Uterus (tissue), 4 donors: ENCODE data around the gene AMER3. TPM values are rescaled to one million over a fixed set of nuclear protein-coding genes. Genes with fewer than 3 reads are reported as not detected.

Experiments
- DNase-seq, 2 donors: peaks; one replicate each; pipeline ENCODE4 v3.0.0-alpha.2; 2019 to 2020
- H3K27ac ChIP-seq, 2 donors: fragments of 200-600 bp; sonication (generic); 1 replicate in 1 of 2; 2 replicates in 1 of 2; pipeline ENCODE4 v1.5.1; 2016 to 2018
- H3K27me3 ChIP-seq, 2 donors: fragments of 200-600 bp; sonication (generic); one replicate each; pipeline ENCODE4 v1.5.1; 2018 to 2019; ENCODE audit warnings: control low read depth in 1 of 2
- H3K36me3 ChIP-seq, 2 donors: fragments of 200-600 bp; sonication (generic); one replicate each; pipeline ENCODE4 v1.5.1; 2019; ENCODE audit warnings: control low read depth in 1 of 2
- H3K4me1 ChIP-seq, 2 donors: fragments of 200-600 bp; sonication (generic); one replicate each; pipeline ENCODE4 v1.5.1; 2018 to 2019; ENCODE audit warnings: control low read depth in 1 of 2
- H3K4me3 ChIP-seq, 2 donors: fragments of 200-600 bp; sonication (generic); 1 replicate in 1 of 2; 2 replicates in 1 of 2; pipeline ENCODE4 v1.5.1; 2018 to 2019; ENCODE audit warnings: mild to moderate bottlenecking in 1 of 2
- H3K9me3 ChIP-seq, 2 donors: fragments of 200-600 bp; sonication (generic); one replicate each; pipeline ENCODE4 v1.5.1; 2019; ENCODE audit warnings: control low read depth in 1 of 2
- CTCF ChIP-seq, 4 experiments: fragments of 200-600 bp in 2 of 4; fragments of 450-650 bp in 2 of 4; sonication (generic) in 2 of 4; IDR thresholded peaks; one replicate each; pipeline ENCODE4 v1.5.1; 2016 to 2019; ENCODE audit warnings: antibody characterized with exemption in 4 of 4, mild to moderate bottlenecking in 2 of 4, moderate library complexity in 1 of 4
- POLR2A ChIP-seq, 2 donors: fragments of 450-650 bp; IDR thresholded peaks; one replicate each; pipeline ENCODE4 v1.6.1; 2016; ENCODE audit warnings: antibody characterized with exemption in 2 of 2, mild to moderate bottlenecking in 1 of 2, moderate library complexity in 1 of 2
- intact Hi-C: fragments of 100-400 bp; cut with DNase I; formaldehyde crosslinking; loops from one replicate; pipeline ENCODE4 v1.15.1; 2023; ENCODE audit warnings: low total_unique reads
- total RNA-seq, 4 donors: library from RNA; depleted of rRNA in 3 of 4; stranded (reverse); fragments of >200 nt in 3 of 4; gene quantifications; one replicate each; pipeline versions ENCODE4 v1.1.0 to v1.2.4, GENCODE V29; 2014 to 2023
- donor health status: DM: yes; HTN: yes; CAD: no.

The AMER3 gene
- total RNA-seq, 4 donors from 2014 or later = 0.21 TPM; not detected in 3

GRCh38 chr2:130785466-130786055 is 30.2 kb downstream of the AMER3 start:
- H3K4me3 ChIP-seq = no peak overlapping the region
- H3K4me1 ChIP-seq = no peaks in the 10 kb centered on the region
- H3K27ac ChIP-seq = no peak overlapping the region
- no peaks in the 10 kb centered on the region for H3K36me3 ChIP-seq
- no peaks in the 10 kb centered on the region for H3K9me3 ChIP-seq
- no peak for DNase-seq
- H3K27me3 ChIP-seq = no peaks in the 10 kb centered on the region
- intact Hi-C loops = no loop called here
- TF ChIP-seq POLR2A (IDR thresholded peaks at IDR 0.05) (no peak), CTCF (IDR thresholded peaks at IDR 0.05) (no peak)

- Histone ChIP-seq H3K27ac (no peak overlapping the region), H3K4me1 (no peaks in the 10 kb centered on the region), H3K9me3 (no peaks in the 10 kb centered on the region), H3K4me3 (no peak overlapping the region), H3K27me3 (no peaks in the 10 kb centered on the region), H3K36me3 (no peaks in the 10 kb centered on the region)
- TF ChIP-seq CTCF (IDR thresholded peaks at IDR 0.05) (no peak), POLR2A (IDR thresholded peaks at IDR 0.05) (no peak)
- intact Hi-C loops = no loop called here
- DNase-seq = no peak
Measured at GRCh38 chr2:130786076-130786475, 30.7 kb downstream of the AMER3 start.

- Histone ChIP-seq H3K27ac (no peak overlapping the region), H3K36me3 (no peaks in the 10 kb centered on the region), H3K4me1 (no peaks in the 10 kb centered on the region), H3K4me3 (no peak overlapping the region), H3K9me3 (no peaks in the 10 kb centered on the region), H3K27me3 (no peaks in the 10 kb centered on the region)
- intact Hi-C loops = no loop called here
- TF ChIP-seq CTCF (IDR thresholded peaks at IDR 0.05) (no peak), POLR2A (IDR thresholded peaks at IDR 0.05) (no peak)
- DNase-seq = no peak
Measured at GRCh38 chr2:130787841-130788240, 32.5 kb downstream of the AMER3 start.

- no peaks in the 10 kb centered on the region for H3K27me3 ChIP-seq
- no peaks in the 10 kb centered on the region for H3K9me3 ChIP-seq
- intact Hi-C loops = no loop called here
- H3K4me3 ChIP-seq = no peak overlapping the region
- no peak overlapping the region for H3K27ac ChIP-seq
- no peaks in the 10 kb centered on the region for H3K4me1 ChIP-seq
- no peak for TF ChIP-seq CTCF (IDR thresholded peaks at IDR 0.05)
- TF ChIP-seq POLR2A (IDR thresholded peaks at IDR 0.05) = no peak
- H3K36me3 ChIP-seq = no peaks in the 10 kb centered on the region
- no peak for DNase-seq
Measured at GRCh38 chr2:130790312-130790711, 35.0 kb downstream of the AMER3 start.

- intact Hi-C loops = no loop called here
- no peaks in the 10 kb centered on the region for H3K27me3 ChIP-seq
- DNase-seq = no peak
- no peaks in the 10 kb centered on the region for H3K9me3 ChIP-seq
- H3K4me3 ChIP-seq = no peak overlapping the region
- H3K27ac ChIP-seq = no peak overlapping the region
- H3K36me3 ChIP-seq = no peaks in the 10 kb centered on the region
- no peak for TF ChIP-seq CTCF (IDR thresholded peaks at IDR 0.05)
- TF ChIP-seq POLR2A (IDR thresholded peaks at IDR 0.05) = no peak
- no peaks in the 10 kb centered on the region for H3K4me1 ChIP-seq
Measured at GRCh38 chr2:130790804-130791616, 35.7 kb downstream of the AMER3 start.
